Measurements from ENCODE around the gene GARIN5A.

GARIN5A gene

DNA sequence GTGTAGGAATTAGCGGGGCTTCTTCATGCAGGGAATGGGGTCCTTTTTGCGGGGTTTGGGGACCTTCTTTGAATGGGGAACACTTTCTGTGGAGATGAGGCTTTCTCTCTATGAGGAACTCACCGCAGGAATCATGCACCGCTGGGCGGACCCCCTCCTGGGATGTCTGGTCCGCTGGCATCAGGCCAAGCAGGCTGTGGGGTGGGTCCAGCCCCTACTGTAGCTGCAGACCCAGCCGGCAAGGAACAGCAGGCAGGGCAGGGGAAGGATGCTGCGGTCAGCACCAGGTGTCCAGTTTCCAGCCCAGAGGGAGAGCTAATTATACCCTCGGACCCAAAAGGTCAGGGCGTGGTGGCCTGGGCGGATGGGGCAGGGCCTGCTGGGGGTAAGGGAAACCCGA lies 42.1 kb downstream of the GARIN5A start:
- no peak for DNase-seq (ENCODE audit: low read depth)

DNA sequence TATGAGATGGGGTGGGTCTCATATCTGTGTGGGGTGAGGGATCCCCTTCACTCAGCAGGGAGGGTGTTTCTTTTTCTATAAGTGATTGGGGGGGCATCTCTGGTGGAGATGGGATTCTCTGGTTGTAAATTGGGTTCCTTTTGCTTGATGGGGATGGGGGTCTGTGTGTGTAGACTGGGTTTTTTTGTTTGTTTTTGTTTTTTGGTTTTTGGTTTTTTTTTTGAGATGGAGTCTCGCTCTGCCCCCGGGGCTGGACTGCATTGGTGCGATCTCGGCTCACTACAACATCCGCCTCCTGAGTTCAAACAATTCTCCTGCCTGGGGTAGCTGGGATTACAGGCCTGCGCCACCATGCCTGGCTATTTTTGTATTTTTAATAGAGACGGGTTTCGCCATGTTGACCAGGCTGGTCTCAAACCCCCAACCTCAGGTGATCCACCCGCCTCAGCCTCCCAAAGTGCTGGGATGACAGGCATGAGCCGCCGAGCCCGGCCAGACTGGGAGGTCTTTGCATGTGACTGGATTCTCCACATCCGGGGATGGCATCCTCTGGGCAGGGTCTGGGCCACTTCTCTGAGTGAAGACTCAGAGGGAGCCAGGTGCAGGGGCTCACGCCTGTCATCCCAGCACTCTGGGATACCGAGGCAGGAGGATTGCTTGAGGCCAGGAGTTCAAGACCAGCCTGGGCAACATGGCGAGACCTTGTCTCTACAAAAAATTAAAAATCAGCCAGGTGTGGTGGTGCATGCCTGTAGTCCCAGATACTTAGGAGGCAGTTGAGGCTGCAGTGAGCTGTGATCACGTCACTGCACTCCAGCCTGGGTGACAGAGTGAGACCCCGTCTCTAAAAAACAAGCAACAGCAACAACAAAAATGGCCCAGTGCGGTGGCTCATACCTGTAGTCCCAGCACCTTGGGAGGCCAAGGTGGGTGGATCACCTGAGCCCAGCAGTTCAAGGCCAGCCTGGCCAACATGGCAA lies 43.2 kb downstream of the GARIN5A start:
- DNase-seq (ENCODE audit: low read depth): no peak

DNA sequence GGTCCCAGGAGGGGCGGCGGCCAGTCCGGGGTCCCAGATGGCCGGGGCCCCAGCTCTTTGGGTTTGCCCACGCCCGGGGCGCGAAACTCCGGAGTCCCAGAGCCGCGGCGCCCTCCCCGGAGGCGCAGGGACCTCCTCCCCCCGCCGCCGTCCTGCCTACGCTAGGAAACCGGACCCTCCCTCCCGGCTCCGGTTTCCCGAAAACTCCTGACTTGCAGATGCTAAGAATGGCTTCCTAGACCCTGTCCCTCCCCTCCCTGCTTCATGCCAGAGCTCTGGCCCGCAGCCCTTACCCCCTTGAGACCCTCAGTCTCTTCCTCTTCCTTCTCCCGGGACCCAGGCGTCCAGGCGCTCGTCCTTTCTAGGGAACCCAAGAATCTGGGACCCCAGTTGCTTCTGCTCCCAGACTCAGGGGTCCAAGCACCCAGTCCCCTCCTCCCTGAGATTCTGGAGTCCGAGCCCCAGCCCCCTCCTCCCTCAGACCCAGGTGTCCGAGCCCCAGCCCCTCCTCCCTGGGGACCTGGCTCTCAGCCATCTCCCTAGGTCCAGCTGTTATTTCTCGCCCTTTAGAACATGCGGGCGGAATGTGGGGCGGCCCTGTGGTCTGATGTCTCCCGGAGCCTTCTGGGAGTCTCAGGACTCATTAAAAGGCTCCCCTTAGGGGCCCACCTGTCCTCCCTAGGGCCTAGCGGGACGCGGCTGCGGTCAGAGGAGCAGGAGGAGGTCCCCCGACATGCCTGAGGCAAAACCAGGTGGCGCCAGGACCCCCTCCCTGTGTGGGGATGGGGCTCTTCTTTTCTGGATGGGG lies 44.2 kb downstream of the GARIN5A start, which contains the start of gene MYBPC2:
Gene MYBPC2 (plus strand): TSS at position 672 of the 808 bp plus-strand sequence. CDS start 62 bp downstream, at position 734.
- no peak for DNase-seq (ENCODE audit: low read depth)

DNA sequence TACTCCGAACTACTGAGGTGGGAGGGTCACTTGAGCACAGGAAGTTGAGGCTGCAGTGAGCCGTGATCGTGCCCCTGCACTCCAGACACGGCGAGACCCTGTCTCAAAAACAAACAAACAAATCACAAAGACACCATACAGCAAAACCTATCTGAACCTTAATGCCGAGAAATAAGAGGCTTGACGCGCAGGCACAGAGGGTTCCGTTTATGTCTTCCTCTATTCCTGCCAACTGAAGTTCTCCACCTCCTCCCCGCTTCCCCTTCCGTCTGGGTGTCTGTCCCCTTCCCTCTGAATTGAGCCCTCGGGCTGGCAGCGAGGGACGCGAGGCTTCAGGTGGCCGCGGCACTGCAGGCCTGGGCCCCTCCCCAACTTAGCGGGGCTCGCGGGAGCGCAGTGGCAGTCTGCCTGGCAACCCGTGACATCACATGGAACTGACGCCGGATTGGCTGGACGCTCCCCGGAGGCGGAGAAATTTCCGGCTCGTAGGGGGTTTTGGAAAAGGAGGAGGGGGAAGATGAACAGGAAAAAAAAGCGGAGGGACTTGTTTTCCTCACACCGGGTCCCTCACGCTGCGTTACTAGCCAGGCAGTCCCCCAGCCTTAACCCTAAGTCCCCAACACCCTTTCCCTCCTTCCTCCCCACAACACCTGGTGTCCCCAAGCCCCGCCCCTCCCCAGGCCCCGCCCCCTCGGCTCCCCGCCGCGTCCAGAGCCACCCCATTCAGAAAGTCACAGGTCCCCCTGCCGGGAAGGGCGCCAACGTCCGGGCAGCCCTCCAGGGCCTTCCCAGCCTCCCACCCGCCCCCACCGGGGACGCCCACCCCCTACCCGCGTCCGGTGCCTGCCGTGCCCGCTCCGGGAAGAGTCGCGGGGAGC lies 45.1 kb downstream of the GARIN5A start:
- peak; percentile 85 for DNase-seq (ENCODE audit: low read depth)

DNA sequence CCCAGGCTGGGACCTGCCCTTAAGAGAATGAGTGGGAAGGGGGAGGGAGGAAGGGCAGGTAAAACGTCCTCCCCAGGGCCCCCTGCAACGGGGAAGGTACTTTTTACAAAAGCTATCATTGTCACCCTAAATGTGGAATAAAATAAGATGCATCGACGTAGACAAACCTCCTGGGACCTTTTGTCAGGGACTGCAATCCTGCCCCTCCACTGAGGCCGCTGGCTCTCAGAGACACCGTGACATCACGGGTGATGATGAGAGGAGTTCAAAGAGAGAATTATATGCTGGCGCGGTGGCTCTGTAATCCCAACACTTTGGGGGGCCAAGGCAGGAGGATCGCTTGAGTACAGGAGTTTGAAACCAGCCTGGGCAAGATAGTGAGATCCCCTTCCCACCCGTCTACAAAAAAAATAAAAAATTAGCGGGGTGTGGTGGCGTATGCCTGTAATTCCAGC lies 45.7 kb downstream of the GARIN5A start:
- no peak for DNase-seq (ENCODE audit: low read depth)

DNA sequence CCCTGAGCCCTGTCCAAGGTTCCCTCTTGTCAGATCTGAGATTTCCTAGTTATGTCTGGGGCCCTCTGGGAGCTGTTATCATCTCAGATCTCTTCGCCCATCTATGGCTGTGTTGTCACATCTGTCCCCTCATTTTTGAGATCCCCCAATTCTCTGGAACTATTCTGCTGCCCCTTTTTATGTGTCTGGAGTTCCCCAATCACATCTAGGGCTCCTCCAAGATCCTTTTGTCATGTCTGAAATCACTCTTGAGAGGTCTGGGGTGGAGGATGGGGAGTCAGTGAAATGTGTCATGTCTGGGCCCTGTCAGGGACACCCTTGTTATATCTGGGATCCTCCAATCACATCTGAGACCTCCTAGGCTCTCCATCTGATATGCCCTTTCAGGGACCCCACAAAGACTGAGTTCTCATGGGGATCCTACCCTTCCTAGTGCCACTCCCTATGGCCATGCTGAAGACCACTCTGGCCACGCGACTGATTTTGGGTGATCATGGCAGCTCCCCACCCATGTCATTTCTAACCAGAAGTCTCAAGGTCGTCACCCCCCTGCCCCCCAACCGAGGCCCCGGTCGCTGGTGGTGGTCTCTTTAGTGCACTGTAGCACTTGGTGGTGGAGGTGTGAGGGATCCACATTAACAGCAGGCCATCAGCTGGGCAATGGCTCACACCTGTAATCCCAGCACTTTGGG lies 47.7 kb downstream of the GARIN5A start:
- DNase-seq (ENCODE audit: low read depth): no peak

DNA sequence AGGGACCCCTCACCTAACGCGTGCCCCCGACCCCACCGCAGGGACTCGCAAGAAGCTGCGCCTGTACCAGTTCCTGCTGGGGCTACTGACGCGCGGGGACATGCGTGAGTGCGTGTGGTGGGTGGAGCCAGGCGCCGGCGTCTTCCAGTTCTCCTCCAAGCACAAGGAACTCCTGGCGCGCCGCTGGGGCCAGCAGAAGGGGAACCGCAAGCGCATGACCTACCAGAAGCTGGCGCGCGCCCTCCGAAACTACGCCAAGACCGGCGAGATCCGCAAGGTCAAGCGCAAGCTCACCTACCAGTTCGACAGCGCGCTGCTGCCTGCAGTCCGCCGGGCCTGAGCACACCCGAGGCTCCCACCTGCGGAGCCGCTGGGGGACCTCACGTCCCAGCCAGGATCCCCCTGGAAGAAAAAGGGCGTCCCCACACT lies 48.6 kb downstream of the GARIN5A start:
- no peak for DNase-seq (ENCODE audit: low read depth)

DNA sequence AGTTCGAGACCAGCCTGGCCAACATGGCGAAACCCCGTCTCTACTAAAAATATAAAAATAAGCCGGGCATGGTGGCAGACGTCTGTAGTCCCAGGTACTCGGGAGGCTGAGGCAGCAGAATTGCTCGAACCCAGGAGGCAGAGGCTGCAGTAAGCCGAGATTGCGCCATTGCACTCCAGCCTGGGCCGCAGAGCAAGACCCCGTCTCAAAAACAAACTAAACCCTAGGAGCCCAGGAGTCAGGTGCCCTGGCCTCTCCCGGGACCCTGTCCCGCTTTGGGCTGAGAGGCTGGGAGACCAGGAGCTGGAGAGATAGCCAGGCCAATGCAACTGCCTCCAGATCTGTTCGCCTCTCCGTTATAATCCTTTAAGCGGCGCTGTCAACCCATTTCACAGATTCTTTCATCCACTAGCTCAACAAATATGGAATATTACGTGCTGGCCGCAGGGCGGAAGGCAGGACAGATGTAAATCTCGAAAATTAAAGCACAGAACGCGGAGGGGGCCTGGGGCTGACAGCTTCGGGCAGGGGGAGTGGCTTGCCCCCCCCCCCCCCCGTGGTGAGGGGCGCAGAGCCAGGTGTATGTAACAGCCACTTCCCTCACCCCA lies 49.2 kb downstream of the GARIN5A start:
- DNase-seq (ENCODE audit: low read depth): no peak

DNA sequence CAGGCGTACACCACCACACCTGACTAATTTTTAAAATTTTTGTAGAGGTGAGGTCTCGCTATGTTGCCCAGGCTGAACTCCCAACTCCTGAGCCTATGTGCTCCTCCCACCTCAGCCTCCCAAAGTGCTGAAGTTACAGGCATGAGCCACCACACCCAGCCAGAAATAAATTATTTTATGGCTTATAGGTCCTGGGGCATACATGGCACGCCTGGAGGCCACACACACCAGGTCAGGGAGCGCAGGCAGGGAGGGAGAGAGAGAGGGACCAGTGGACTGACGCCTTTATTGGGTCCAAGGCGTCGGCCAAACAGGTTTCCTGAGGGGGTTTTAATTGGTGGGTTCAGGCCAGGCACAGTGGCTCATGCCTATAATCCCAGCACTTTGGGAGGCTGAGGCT lies 51.1 kb downstream of the GARIN5A start:
- no peak for DNase-seq (ENCODE audit: low read depth)

DNA sequence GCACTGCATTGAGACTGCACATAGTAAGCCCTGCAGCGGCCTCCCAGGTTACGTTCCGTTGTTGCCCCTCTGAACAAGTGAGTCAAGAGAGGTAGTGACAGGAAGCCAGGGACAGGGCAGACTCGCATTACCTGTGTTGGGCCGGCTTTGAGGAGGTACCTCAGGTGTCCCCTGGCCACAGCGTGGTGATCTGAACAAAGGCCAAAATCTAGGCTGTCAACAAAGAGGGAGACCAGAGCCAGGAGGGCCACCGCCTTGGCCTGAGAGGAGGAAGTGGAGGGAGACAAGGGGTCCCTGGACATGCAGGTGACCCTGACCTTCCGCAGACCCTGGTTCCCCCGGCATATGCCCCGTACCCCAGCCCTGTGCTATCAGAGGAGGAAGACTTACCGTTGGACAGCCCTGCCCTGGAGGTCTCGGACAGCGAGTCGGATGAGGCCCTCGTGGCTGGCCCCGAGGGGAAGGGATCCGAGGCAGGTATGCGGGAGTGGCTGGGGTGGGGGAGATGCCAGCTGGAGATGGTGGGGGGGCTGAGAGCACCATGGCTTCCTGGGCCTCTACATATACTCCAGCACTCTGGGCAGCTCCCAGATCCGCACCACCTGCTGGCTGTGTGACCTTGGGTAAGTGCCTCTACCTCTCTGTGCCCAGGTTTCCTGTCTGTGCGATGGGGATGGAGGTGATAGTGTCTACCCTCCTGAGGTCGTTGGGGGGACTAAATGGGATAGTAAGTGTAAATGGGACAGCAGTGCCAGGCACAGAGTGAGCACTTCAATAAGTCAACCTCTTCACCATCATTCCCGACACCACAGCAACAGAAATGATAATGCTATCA lies 53.2 kb downstream of the GARIN5A start:
- no peak for DNase-seq (ENCODE audit: low read depth)

DNA sequence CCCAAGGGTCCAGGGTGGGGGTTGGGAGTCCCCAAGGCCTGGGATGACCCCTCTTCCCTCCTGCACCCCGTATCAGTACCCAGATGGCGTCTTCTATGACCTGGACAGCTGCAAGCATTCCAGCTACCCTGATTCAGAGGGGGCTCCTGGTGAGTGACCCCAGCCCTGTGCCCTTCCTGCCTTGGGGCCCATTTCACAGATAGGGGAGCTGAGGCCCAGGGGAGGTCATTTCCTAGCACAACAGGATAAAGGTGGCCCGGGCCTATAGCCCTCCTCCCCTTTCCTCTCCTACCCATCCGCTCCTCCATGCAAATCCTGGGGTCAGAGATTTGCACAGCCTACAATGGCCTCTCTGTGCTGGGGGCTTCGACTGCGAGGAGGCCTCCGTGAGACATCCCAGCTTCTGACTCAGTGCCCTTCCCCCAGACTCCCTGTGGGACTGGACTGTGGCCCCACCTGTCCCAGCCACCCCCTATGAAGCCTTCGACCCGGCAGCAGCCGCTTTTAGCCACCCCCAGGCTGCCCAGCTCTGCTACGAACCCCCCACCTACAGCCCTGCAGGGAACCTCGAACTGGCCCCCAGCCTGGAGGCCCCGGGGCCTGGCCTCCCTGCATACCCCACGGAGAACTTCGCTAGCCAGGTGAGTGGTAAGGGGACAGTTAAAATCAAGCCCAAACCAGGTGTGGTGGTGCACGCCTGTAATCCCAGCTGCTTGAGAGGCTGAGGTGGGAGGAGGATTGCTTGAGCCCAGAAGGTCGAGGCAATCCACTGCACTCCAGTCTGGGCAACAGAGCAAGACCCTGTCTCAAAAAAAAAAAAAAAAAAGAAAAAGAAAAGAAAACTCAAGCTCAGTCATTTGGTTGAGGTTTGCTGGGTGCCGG lies 54.0 kb downstream of the GARIN5A start:
- DNase-seq (ENCODE audit: low read depth): no peak

DNA sequence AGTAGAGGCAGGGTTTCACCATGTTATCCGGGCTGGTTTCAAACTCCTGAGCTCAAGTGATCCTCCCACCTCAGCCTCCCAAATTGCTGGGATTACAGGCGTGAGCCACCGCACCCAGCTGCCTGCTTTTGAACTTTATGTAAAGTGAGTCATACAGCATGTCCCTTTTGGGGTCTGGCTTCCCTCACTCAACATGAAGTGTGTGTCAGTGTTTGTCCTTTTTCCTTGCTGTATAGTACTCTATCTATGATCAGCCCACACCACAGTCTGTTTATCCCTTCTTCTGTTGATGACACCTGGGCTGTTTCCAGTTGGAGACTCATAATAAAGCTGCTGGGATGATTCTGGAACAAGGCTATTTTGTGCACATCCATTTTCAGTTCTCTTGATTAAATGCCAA lies 55.8 kb downstream of the GARIN5A start:
- no peak for DNase-seq (ENCODE audit: low read depth)

DNA sequence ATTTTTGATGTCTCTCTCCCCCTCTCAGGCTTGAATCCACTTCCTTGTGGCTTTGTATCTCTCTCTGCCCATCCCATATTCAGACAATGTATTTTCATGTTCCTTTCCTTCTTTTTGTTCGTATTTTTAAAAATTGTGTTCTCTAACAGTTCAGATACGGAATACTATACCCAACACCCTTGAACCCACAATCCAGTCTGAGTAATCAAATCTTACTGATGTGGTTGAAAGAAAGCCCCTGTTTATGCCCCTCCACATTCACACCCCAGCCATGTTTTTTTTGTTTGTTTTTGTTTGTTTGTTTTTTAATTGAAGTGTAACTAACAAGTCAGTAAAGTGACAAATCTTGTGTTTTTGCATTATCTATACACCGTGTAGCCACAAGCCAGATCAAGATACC lies 56.5 kb downstream of the GARIN5A start:
- DNase-seq (ENCODE audit: low read depth): no peak

DNA sequence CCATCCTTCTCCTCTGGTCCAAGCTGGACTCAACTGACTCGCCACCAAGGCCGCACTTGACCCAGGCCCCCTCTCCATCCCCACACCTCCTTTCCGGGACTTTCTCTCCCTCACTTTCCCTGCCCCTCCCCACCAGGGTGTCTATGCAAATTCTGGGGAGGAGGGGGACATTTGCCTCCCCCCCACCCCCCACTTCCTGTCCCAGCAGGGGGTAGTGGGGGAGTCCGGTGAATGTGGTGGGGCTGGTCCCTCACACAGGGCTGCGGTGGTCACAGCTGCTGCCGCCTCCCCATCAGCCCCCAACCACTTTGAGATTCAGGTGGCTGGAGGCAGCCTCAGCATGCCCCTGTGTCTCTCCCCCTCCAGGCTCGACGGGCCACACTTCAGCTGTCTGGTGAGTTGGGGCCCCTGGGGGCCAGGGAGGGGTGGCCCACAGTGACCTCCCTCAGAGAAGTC lies 57.0 kb downstream of the GARIN5A start:
- no peak for DNase-seq (ENCODE audit: low read depth)

DNA sequence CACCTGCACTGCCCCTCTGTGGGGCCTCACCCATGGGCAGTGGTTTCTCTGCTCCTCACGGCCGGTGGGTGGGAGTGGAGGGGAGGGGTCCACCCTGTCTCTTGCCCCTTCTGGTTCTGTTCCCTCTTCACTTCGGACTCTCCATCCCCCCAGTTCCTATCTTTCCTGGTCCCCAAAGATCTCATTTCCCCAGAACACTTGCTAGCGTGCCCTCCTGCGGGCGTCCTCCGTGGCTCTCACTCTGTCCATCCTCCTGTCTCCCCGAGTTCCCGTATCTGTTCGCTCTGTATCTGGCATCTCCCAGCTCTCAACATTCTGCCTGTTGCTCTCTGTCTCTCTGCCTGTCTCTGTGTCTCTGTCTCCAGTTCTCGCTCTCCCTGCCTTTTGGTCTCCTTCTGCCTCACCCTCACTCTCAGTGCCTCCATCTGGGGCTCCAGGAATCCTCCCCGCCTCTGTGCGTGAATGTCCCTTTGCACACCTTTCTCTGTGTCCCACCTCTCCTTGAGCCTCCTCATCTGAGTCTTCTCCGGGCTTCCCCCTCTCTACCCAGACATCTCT lies 57.5 kb downstream of the GARIN5A start:
- DNase-seq (ENCODE audit: low read depth): no peak

DNA sequence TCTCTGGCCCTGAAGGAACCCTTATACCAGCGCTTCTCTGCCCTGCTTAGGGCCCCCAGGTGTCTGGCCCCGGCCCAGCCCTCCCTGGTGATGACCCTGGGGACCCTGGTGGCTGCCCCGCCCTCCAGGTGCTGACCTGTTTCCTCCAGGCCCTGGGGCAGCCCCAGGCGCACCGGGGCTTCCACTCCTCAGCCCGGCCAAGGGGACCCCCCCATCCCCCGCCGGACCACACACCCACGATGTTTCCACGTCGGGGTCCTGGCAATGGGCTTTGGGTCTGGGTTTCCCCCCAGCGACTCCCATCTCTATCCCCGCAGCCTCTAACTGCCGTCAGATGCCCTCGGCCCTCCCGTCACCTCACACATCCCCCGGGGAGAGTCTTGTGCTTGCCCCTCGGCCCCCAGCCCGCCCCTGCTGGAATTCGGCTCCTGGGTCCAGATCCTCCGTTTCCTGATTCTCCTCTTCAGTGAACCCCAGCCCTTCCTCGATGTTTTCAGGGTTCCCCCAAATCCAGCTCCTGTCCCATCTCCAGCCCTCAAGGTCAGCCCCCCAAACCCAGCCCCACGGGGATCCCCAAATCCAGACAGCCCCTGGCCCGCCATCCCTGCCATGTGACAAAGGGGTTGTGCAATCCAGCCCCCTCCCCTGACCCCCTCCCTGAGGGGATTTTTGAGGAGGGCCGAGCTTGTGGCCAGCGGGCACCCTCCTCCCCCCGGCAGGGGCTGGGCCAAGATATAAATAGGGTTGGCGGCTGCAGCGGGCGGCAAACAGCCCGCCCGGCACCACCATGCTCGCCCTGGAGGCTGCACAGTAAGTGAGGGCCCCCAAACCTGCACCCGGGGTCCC lies 58.2 kb downstream of the GARIN5A start, which contains the start of gene SPIB:
Gene SPIB (plus strand): TSS at position 763 of the 846 bp plus-strand sequence. CDS start 25 bp downstream, at position 788.
- no peak for DNase-seq (ENCODE audit: low read depth)
